IMR-90 (cell line): ENCODE data around the gene TRPM1. TPM values are rescaled to one million over a fixed set of nuclear protein-coding genes. Genes with fewer than 3 reads are reported as not detected.

ENCODE experiments used
- ATAC-seq: fragments of 200-7000 bp; cut with Tn5 transposase; 2 replicates; pipeline ENCODE4 v1.9.1; 2020; ENCODE audit warnings: low read depth, mild to moderate bottlenecking, moderate library complexity
- BruUV-seq: library from RNA; stranded (reverse); fragments of 400-500 nt; replicated peaks from 2 replicates; lab custom pipeline; 2021; lab: Mats Ljungman, UMichigan
- CTCF ChIA-PET: fragments of 300-600 bp; formaldehyde crosslinking; extraction: SDS; loops from one replicate; lab custom pipeline; 2021; ENCODE audit warnings: antibody characterized with exemption; lab: Yijun Ruan, JAX
- POLR2A ChIA-PET: fragments of 300-600 bp; sonication (Branson Sonifier 250); formaldehyde crosslinking; loops from one replicate; lab custom pipeline; 2022; ENCODE audit warnings: antibody characterized with exemption; ENCODE audit not compliant: unreplicated experiment; lab: Charles Lee
- DNase-seq: peaks from one replicate; pipeline ENCODE4 v3.0.0; 2013
- H2AFZ ChIP-seq: replicated peaks from 2 replicates; pipeline ENCODE3; 2013; ENCODE audit warnings: low read length, mild to moderate bottlenecking; ENCODE audit not compliant: poor library complexity
- H2AK5ac ChIP-seq: 2 replicates; pipeline ENCODE4 v1.6.1; 2013; ENCODE audit warnings: low read depth, low read length, inconsistent platforms
- H2AK9ac ChIP-seq: replicated peaks from 2 replicates; pipeline ENCODE3; 2013; ENCODE audit warnings: mild to moderate bottlenecking, low read depth, low read length, moderate library complexity; ENCODE audit not compliant: poor library complexity
- H2BK120ac ChIP-seq: 2 replicates; pipeline ENCODE4 v1.6.1; 2013; ENCODE audit warnings: low read depth, low read length, inconsistent platforms
- H2BK15ac ChIP-seq: 3 replicates; pipeline ENCODE4 v1.6.1; 2013; ENCODE audit warnings: low read depth, low read length, inconsistent platforms
- H2BK20ac ChIP-seq: 2 replicates; pipeline ENCODE4 v1.6.1; 2013; ENCODE audit warnings: low read depth, mild to moderate bottlenecking, inconsistent platforms, low read length, moderate library complexity
- H2BK5ac ChIP-seq: 2 replicates; pipeline ENCODE4 v1.6.1; 2013; ENCODE audit warnings: mild to moderate bottlenecking, low read depth, low read length, inconsistent platforms; ENCODE audit not compliant: poor library complexity, severe bottlenecking
- H3K14ac ChIP-seq: replicated peaks from 2 replicates; pipeline ENCODE4 v1.6.1; 2013; ENCODE audit warnings: low read depth, low read length, inconsistent platforms
- H3K18ac ChIP-seq: 2 replicates; pipeline ENCODE4 v1.6.1; 2013; ENCODE audit warnings: low read depth, low read length, control low read depth
- H3K23ac ChIP-seq: 2 replicates; pipeline ENCODE4 v1.6.1; 2013; ENCODE audit warnings: low read depth, low read length, inconsistent platforms
- H3K27ac ChIP-seq: 2 replicates; pipeline ENCODE4 v1.5.1; 2013; ENCODE audit warnings: mild to moderate bottlenecking, control low read depth, low read length; ENCODE audit not compliant: insufficient read depth
- H3K27me3 ChIP-seq: 2 replicates; pipeline ENCODE4 v1.6.1; 2013; ENCODE audit warnings: low read length; ENCODE audit not compliant: control insufficient read depth, insufficient read depth
- H3K36me3 ChIP-seq: 2 replicates; pipeline ENCODE4 v1.6.1; 2013; ENCODE audit warnings: low read length, mixed read lengths; ENCODE audit not compliant: control insufficient read depth, insufficient read depth
- H3K4ac ChIP-seq: 2 replicates; pipeline ENCODE4 v1.6.1; 2013; ENCODE audit warnings: low read depth, low read length, inconsistent platforms
- H3K4me1 ChIP-seq: 2 replicates; pipeline ENCODE4 v1.6.1; 2013; ENCODE audit warnings: low read length, mixed read lengths; ENCODE audit not compliant: control insufficient read depth, insufficient read depth
- H3K4me2 ChIP-seq: 2 replicates; pipeline ENCODE4 v1.6.1; 2013; ENCODE audit warnings: low read depth, mild to moderate bottlenecking, control low read depth, low read length, moderate library complexity
- H3K4me3 ChIP-seq: 2 replicates; pipeline ENCODE4 v1.5.1; 2013; ENCODE audit warnings: low read depth, mild to moderate bottlenecking, control low read depth, low read length, moderate library complexity; ENCODE audit not compliant: insufficient read depth
- H3K56ac ChIP-seq: 2 replicates; pipeline ENCODE4 v1.6.1; 2013; ENCODE audit warnings: low read length, inconsistent platforms; ENCODE audit not compliant: insufficient read depth; ENCODE audit errors: extremely low read depth
- H3K79me1 ChIP-seq, 2 experiments: 2 replicates each; pipeline ENCODE4 v1.6.1; 2013; ENCODE audit warnings: low read length in 2 of 2, inconsistent platforms in 1 of 2, low read depth in 1 of 2
- H3K9ac ChIP-seq: 2 replicates; pipeline ENCODE4 v1.6.1; 2013; ENCODE audit warnings: low read depth, low read length, control low read depth
- H3K9me1 ChIP-seq: 2 replicates; pipeline ENCODE4 v1.6.1; 2013; ENCODE audit warnings: low read length, inconsistent platforms; ENCODE audit not compliant: insufficient read depth
- H3K9me3 ChIP-seq: 2 replicates; pipeline ENCODE4 v1.6.1; 2013; ENCODE audit warnings: low read length; ENCODE audit not compliant: control insufficient read depth, insufficient read depth
- H4K20me1 ChIP-seq: 2 replicates; pipeline ENCODE4 v1.6.1; 2013; ENCODE audit warnings: low read length, inconsistent platforms; ENCODE audit not compliant: insufficient read depth
- H4K5ac ChIP-seq: 2 replicates; pipeline ENCODE4 v1.6.1; 2013; ENCODE audit warnings: mild to moderate bottlenecking, low read depth, low read length, control low read depth
- H4K8ac ChIP-seq, 2 experiments: 2 replicates each; pipeline ENCODE4 v1.6.1; 2013; ENCODE audit warnings: low read depth in 2 of 2, low read length in 2 of 2, control low read depth in 1 of 2, inconsistent platforms in 1 of 2
- H4K91ac ChIP-seq: 2 replicates; pipeline ENCODE4 v1.6.1; 2013; ENCODE audit warnings: low read depth, low read length, inconsistent platforms; ENCODE audit not compliant: insufficient read depth
- CEBPB ChIP-seq: IDR thresholded peaks from 2 replicates; pipeline ENCODE4 v1.6.1; 2012; ENCODE audit warnings: low read depth, low read length, improper control_type of control experiment
- CHD1 ChIP-seq: IDR thresholded peaks from 2 replicates; pipeline ENCODE4 v1.6.1; 2012; ENCODE audit warnings: low read depth, low read length, improper control_type of control experiment
- FOS ChIP-seq: fragments of 150-350 bp; IDR thresholded peaks from 2 replicates; pipeline ENCODE4 v1.6.1; 2016; ENCODE audit warnings: low read depth, low read length
- MAFK ChIP-seq: IDR thresholded peaks from 2 replicates; pipeline ENCODE4 v1.6.1; 2012; ENCODE audit warnings: low read depth, low read length, improper control_type of control experiment
- MAZ ChIP-seq: IDR thresholded peaks from 2 replicates; pipeline ENCODE4 v1.6.1; 2012; ENCODE audit warnings: low read depth, mild to moderate bottlenecking, low read length, improper control_type of control experiment, moderate library complexity, borderline replicate concordance
- MXI1 ChIP-seq: IDR thresholded peaks from 2 replicates; pipeline ENCODE4 v1.6.1; 2012; ENCODE audit warnings: low read depth, mild to moderate bottlenecking, low read length, moderate library complexity, borderline replicate concordance
- POLR2A ChIP-seq: IDR thresholded peaks from 2 replicates; pipeline ENCODE4 v1.6.1; 2012; ENCODE audit warnings: mild to moderate bottlenecking, low read depth, low read length
- RAD21 ChIP-seq: IDR thresholded peaks from 2 replicates; pipeline ENCODE4 v1.6.1; 2012; ENCODE audit warnings: low read length, improper control_type of control experiment
- RCOR1 ChIP-seq: IDR thresholded peaks from 2 replicates; pipeline ENCODE4 v1.6.1; 2012; ENCODE audit warnings: mild to moderate bottlenecking, low read length, improper control_type of control experiment; ENCODE audit not compliant: insufficient replicate concordance
- RFX5 ChIP-seq: IDR thresholded peaks from 2 replicates; pipeline ENCODE4 v1.8.0; 2012; ENCODE audit warnings: low read depth, mild to moderate bottlenecking, low read length, moderate library complexity
- WGBS, 2 experiments: methylation state at CpG; one replicate each; pipeline versions ENCODE4 v1.1.5 to v1.1.7; 2013; ENCODE audit warnings: missing lambda C conversion rate in 2 of 2; ENCODE audit not compliant: insufficient read length in 1 of 2; ENCODE audit errors: extremely low coverage in 2 of 2; 5-methylcytosine and 5-hydroxymethylcytosine counted together
- dilution Hi-C: fragments of 300-500 bp; cut with HindIII; formaldehyde crosslinking; loops from one replicate; pipeline ENCODE4 v1.14.3; 2018; ENCODE audit warnings: low sequenced_read_pairs; ENCODE audit not compliant: unreplicated experiment
- in situ Hi-C: fragments of 300-500 bp; cut with MboI; formaldehyde crosslinking; loops from 3 replicates; pipeline ENCODE4 v1.14.3; 2019; ENCODE audit warnings: low sequenced_read_pairs, inconsistent platforms, mixed read lengths
- intact Hi-C: fragments of 100-400 bp; cut with micrococcal nuclease; formaldehyde crosslinking; loops from 2 replicates; pipeline ENCODE4 v1.10.0; 2022
- polyA plus RNA-seq, 3 experiments: library from polyadenylated mRNA; depleted of rRNA; stranded (reverse); fragments of >200 nt; gene quantifications; 2 replicates each; pipeline ENCODE4 v1.2.3, GENCODE V29; 2012; ENCODE audit warnings: low replicate concordance in 1 of 3
- total RNA-seq: library from RNA; depleted of rRNA; stranded (reverse); fragments of >200 nt; gene quantifications from 2 replicates; pipeline ENCODE4 v1.2.3, GENCODE V29; 2012
- TF ChIP-seq, protein P1 (sequence below): fragments of 150-350 bp; IDR thresholded peaks from 2 replicates; pipeline ENCODE4 v1.6.1; 2017; ENCODE audit warnings: mild to moderate bottlenecking, antibody characterized with exemption, low read length, low read depth
- TF ChIP-seq, protein P2 (sequence below): fragments of 150-350 bp; IDR thresholded peaks from 2 replicates; pipeline ENCODE4 v1.6.1; 2016; ENCODE audit warnings: low read depth, mild to moderate bottlenecking, low read length, moderate library complexity, borderline replicate concordance
- TF ChIP-seq, protein P3 (sequence below): conservative IDR thresholded peaks from 2 replicates; pipeline ENCODE4 v1.5.1; 2012; ENCODE audit warnings: mild to moderate bottlenecking, low read depth, low read length, improper control_type of control experiment

Gene TRPM1
- total and polyA plus RNA-seq, 2 of the 4 experiments (the other 2 are of a cell fraction): not detected

DNA sequence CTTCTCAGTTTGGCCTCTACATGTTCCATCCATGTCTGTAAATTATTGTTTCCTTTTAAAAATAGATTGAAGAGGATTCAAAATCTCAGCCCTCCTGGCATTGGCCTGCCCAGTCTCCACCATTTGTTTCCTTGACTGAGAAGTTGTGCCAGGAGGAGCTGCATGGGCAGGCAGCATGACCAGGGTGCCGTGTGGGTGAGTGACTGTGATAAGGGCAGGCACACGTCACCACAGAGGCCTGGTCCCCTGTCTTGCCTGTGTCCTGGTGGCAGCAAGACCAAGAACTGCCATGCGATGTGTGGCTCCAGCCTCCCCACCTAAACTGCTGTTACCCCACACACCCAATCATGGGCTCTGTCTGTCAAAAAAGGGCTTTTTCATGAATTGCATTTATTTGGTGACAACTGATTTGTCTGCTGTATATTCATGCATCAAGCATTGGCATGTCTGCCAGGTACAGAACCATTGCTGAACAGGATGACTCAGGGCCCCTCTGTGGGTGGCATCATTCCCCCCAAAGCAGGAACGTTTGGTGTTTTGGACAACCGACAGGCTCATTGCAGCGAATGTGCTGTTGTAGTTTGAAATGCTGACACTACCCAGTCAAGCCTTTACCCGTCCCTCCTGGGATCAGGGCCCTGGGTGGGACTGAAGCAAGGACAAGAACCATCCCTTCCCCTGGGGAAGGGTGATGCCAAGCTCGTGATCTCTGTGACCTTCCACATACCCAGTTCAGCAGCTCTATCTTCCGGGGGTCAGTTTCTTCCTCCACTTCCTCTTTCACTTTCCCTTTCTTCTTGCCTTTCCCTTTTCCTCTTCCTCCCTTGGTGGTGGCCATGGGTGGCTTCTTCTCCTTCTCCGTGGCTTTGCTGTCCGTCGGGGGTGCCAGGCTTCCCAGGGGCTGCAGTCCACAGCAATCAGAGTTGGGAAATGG is 51.6 kb downstream of the TRPM1 start:
- Histone ChIP-seq H3K4me3 (no peak overlapping the region), H2AK5ac (no peak overlapping the region), H3K4me2 (peak overlapping the region; percentile 23; the same call in 1 of the 2 replicates), H3K27me3 (peaks cover 1% of the 10 kb centered on the region; the same call in 1 of the 2 replicates), H3K27ac (no peak overlapping the region), H3K18ac (no peak overlapping the region), H2BK120ac (no peak overlapping the region), H2AK9ac (no peak overlapping the region), H3K56ac (no peak overlapping the region), H3K4ac (no peak overlapping the region), H2BK5ac (no peak overlapping the region), H3K9me1 (peaks cover 2% of the 10 kb centered on the region; the same call in 1 of the 2 replicates), H4K5ac (no peak overlapping the region), H4K8ac (no peak overlapping the region), H4K20me1 (no peaks in the 10 kb centered on the region), H3K79me1 (no peaks in the 10 kb centered on the region), H2AFZ (peak overlapping the region; percentile 76), H3K9ac (no peak overlapping the region), H2BK15ac (no peak overlapping the region), H3K36me3 (no peaks in the 10 kb centered on the region), H3K23ac (no peak overlapping the region), H3K14ac (no peak overlapping the region), H3K4me1 (no peaks in the 10 kb centered on the region), H3K9me3 (no peaks in the 10 kb centered on the region), H4K91ac (no peak overlapping the region), H2BK20ac (no peak overlapping the region)
- ATAC-seq (no peak), DNase-seq (no peak)
- TF ChIP-seq CEBPB (no peak), POLR2A (no peak), MAZ (no peak), FOS (no peak), RAD21 (no peak), RCOR1 (no peak), RFX5 (no peak), MAFK (no peak), CHD1 (no peak), MXI1 (no peak)
- TF ChIP-seq, protein P1, sequence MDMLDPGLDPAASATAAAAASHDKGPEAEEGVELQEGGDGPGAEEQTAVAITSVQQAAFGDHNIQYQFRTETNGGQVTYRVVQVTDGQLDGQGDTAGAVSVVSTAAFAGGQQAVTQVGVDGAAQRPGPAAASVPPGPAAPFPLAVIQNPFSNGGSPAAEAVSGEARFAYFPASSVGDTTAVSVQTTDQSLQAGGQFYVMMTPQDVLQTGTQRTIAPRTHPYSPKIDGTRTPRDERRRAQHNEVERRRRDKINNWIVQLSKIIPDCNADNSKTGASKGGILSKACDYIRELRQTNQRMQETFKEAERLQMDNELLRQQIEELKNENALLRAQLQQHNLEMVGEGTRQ: no peak
- TF ChIP-seq, protein P2, sequence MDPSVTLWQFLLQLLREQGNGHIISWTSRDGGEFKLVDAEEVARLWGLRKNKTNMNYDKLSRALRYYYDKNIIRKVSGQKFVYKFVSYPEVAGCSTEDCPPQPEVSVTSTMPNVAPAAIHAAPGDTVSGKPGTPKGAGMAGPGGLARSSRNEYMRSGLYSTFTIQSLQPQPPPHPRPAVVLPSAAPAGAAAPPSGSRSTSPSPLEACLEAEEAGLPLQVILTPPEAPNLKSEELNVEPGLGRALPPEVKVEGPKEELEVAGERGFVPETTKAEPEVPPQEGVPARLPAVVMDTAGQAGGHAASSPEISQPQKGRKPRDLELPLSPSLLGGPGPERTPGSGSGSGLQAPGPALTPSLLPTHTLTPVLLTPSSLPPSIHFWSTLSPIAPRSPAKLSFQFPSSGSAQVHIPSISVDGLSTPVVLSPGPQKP: no peak
- TF ChIP-seq, protein P3, sequence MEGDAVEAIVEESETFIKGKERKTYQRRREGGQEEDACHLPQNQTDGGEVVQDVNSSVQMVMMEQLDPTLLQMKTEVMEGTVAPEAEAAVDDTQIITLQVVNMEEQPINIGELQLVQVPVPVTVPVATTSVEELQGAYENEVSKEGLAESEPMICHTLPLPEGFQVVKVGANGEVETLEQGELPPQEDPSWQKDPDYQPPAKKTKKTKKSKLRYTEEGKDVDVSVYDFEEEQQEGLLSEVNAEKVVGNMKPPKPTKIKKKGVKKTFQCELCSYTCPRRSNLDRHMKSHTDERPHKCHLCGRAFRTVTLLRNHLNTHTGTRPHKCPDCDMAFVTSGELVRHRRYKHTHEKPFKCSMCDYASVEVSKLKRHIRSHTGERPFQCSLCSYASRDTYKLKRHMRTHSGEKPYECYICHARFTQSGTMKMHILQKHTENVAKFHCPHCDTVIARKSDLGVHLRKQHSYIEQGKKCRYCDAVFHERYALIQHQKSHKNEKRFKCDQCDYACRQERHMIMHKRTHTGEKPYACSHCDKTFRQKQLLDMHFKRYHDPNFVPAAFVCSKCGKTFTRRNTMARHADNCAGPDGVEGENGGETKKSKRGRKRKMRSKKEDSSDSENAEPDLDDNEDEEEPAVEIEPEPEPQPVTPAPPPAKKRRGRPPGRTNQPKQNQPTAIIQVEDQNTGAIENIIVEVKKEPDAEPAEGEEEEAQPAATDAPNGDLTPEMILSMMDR: no peak
- dilution Hi-C loops (no loop called here), in situ Hi-C loops (no loop called here), intact Hi-C loops (no loop called here)
- POLR2A ChIA-PET: no interaction called here
- CTCF ChIA-PET: no interaction called here
- WGBS, 2 experiments: 80% methylated on average over 2 of the region's 12 CpGs; no CpG with 5 or more reads in 1 of the 2 experiments
- no TSS peak for BruUV-seq
